ENCODE results near the gene TOB1.

Gene TOB1

GRCh38 chr17:50816271-50816670, 49.9 kb downstream of the TOB1 start:
- TF ChIP-seq CTCF (IDR thresholded peaks at IDR 0.05; ENCODE audit: control insufficient read depth, extremely low read depth, insufficient read depth), result no peak
- DNase-seq (ENCODE audit: low read depth), result no peak
- no peak overlapping the region for H3K4me3 ChIP-seq (ENCODE audit: low read depth, low read length)

GRCh38 chr17:50815400-50815799, 50.8 kb downstream of the TOB1 start:
- TF ChIP-seq CTCF (IDR thresholded peaks at IDR 0.05; ENCODE audit: control insufficient read depth, extremely low read depth, insufficient read depth), result no peak
- no peak for DNase-seq (ENCODE audit: low read depth)
- no peak overlapping the region for H3K4me3 ChIP-seq (ENCODE audit: low read depth, low read length)

GRCh38 chr17:50813583-50813982, 52.6 kb downstream of the TOB1 start:
- no peak overlapping the region for H3K4me3 ChIP-seq (ENCODE audit: low read depth, low read length)
- no peak for TF ChIP-seq CTCF (IDR thresholded peaks at IDR 0.05; ENCODE audit: control insufficient read depth, extremely low read depth, insufficient read depth)
- no peak for DNase-seq (ENCODE audit: low read depth)
